Measurements from ENCODE around the gene IGDCC3.

GRCh38 chr15:65335278-65336055 is 42.3 kb downstream of the IGDCC3 start:
- TF ChIP-seq CTCF (IDR thresholded peaks at IDR 0.05), result no peak
- TF ChIP-seq POLR2A (IDR thresholded peaks at IDR 0.05), result no peak

All from testis (tissue), 2 donors.